Testis (tissue), 3 donors: ENCODE results near the gene CDH13. TPM values are rescaled to one million over a fixed set of nuclear protein-coding genes. Genes with fewer than 3 reads are reported as not detected.

Experiments
- DNase-seq: peaks from one replicate; pipeline ENCODE4 v3.0.0-alpha.2; 2019
- H3K27ac ChIP-seq, 2 donors: fragments of 200-600 bp; sonication (generic); one replicate each; pipeline ENCODE4 v1.5.1; 2019
- H3K27me3 ChIP-seq: fragments of 200-600 bp; sonication (generic); one replicate; pipeline ENCODE4 v1.5.1; 2019
- H3K36me3 ChIP-seq: fragments of 200-600 bp; sonication (generic); one replicate; pipeline ENCODE4 v1.5.1; 2017; ENCODE audit warnings: low read depth; ENCODE audit errors: missing control alignments
- H3K4me1 ChIP-seq: fragments of 200-600 bp; sonication (generic); one replicate; pipeline ENCODE4 v1.5.1; 2019
- H3K4me3 ChIP-seq, 2 donors: fragments of 200-600 bp; sonication (generic); one replicate each; pipeline ENCODE4 v1.5.1; 2017 to 2019
- H3K9me3 ChIP-seq: fragments of 200-600 bp; sonication (generic); one replicate; pipeline ENCODE4 v1.5.1; 2017
- CTCF ChIP-seq, 3 experiments: fragments of 450-650 bp in 2 of 3; fragments of 200-600 bp in 1 of 3; sonication (generic) in 1 of 3; IDR thresholded peaks; one replicate each; pipeline ENCODE4 v1.5.1; 2016 to 2019; ENCODE audit warnings: antibody characterized with exemption in 3 of 3, mild to moderate bottlenecking in 2 of 3, moderate library complexity in 1 of 3
- POLR2A ChIP-seq: fragments of 450-650 bp; IDR thresholded peaks from one replicate; pipeline ENCODE4 v1.6.1; 2017; ENCODE audit warnings: antibody characterized with exemption, mild to moderate bottlenecking, moderate library complexity
- WGBS, 2 donors: methylation state at CpG; one replicate each; pipeline ENCODE4 v1.1.5; 2018; 5-methylcytosine and 5-hydroxymethylcytosine counted together
- intact Hi-C: fragments of 100-400 bp; cut with DNase I; formaldehyde crosslinking; loops from one replicate; pipeline ENCODE4 v1.15.1; 2023; ENCODE audit warnings: low total_unique reads
- polyA plus RNA-seq: library from polyadenylated mRNA; stranded (reverse); fragments of 350-450 nt; fragmentation: Illumina TruSeq; extraction: RNeasy Lipid Tissue Mini Kit (QIAGEN cat#74804); gene quantifications from one replicate; pipeline ENCODE4 v1.2.3, GENCODE V29; 2014; ENCODE audit warnings: low read depth, low replicate concordance; ENCODE audit not compliant: insufficient read depth
- total RNA-seq, 2 donors: library from RNA; depleted of rRNA; stranded (reverse); fragments of >200 nt; gene quantifications; one replicate each; pipeline ENCODE4 v1.2.3, GENCODE V29; 2016

CDH13 gene
- total and polyA plus RNA-seq, 3 donors from 2014 or later = 1.2 to 11.1 (median 2.0) TPM

GRCh38 chr16:82668094-82668493 is 41.3 kb downstream of the CDH13 start:
- DNase-seq = no peak
- intact Hi-C loops = no loop called here
- 88 to 93% methylated on average over 3 of the region's 3 CpGs for WGBS, 2 donors
- Histone ChIP-seq H3K4me1 (no peaks in the 10 kb centered on the region), H3K36me3 (no peaks in the 10 kb centered on the region), H3K27ac (no peak overlapping the region), H3K9me3 (no peaks in the 10 kb centered on the region), H3K27me3 (no peaks in the 10 kb centered on the region), H3K4me3 (no peak overlapping the region)
- no peak for TF ChIP-seq CTCF (IDR thresholded peaks at IDR 0.05)
- TF ChIP-seq POLR2A = no peak

- H3K4me3 ChIP-seq = no peak overlapping the region
- H3K36me3 ChIP-seq = no peaks in the 10 kb centered on the region
- intact Hi-C loops = no loop called here
- DNase-seq = no peak
- no peak for TF ChIP-seq CTCF (IDR thresholded peaks at IDR 0.05)
- TF ChIP-seq POLR2A = no peak
- WGBS, 2 donors = 73 to 90% methylated on average over 3 of the region's 3 CpGs
- no peaks in the 10 kb centered on the region for H3K9me3 ChIP-seq
- no peaks in the 10 kb centered on the region for H3K4me1 ChIP-seq
- H3K27me3 ChIP-seq = no peaks in the 10 kb centered on the region
- no peak overlapping the region for H3K27ac ChIP-seq
Measured at GRCh38 chr16:82671741-82672140, 45.0 kb downstream of the CDH13 start.

- no peak for DNase-seq
Measured at GRCh38 chr16:82672676-82673075, 45.9 kb downstream of the CDH13 start.

GRCh38 chr16:82675300-82675699 is 48.5 kb downstream of the CDH13 start:
- Histone ChIP-seq H3K27ac (no peak overlapping the region), H3K27me3 (no peaks in the 10 kb centered on the region), H3K4me1 (no peaks in the 10 kb centered on the region), H3K36me3 (no peaks in the 10 kb centered on the region), H3K9me3 (no peaks in the 10 kb centered on the region), H3K4me3 (no peak overlapping the region)
- intact Hi-C loops = no loop called here
- no peak for DNase-seq
- no peak for TF ChIP-seq POLR2A
- 75 to 78% methylated on average over 3 of the region's 3 CpGs for WGBS, 2 donors

More at GRCh38 chr16:82672676-82673075, 45.9 kb downstream of the CDH13 start:
- no peaks in the 10 kb centered on the region for H3K27me3 ChIP-seq
- no peaks in the 10 kb centered on the region for H3K36me3 ChIP-seq
- H3K9me3 ChIP-seq = no peaks in the 10 kb centered on the region
- TF ChIP-seq POLR2A (no peak), CTCF (IDR thresholded peaks at IDR 0.05) (no peak)
- intact Hi-C loops = no loop called here
- 88 to 93% methylated on average over 3 of the region's 3 CpGs for WGBS, 2 donors
- H3K4me3 ChIP-seq = no peak overlapping the region
- no peak overlapping the region for H3K27ac ChIP-seq
- no peaks in the 10 kb centered on the region for H3K4me1 ChIP-seq

- H3K9me3 ChIP-seq = no peaks in the 10 kb centered on the region
- H3K4me1 ChIP-seq = no peaks in the 10 kb centered on the region
- TF ChIP-seq POLR2A (no peak), CTCF (IDR thresholded peaks at IDR 0.05) (no peak)
- DNase-seq = no peak
- H3K27me3 ChIP-seq = no peaks in the 10 kb centered on the region
- H3K36me3 ChIP-seq = no peaks in the 10 kb centered on the region
- intact Hi-C loops = no loop called here
- no peak overlapping the region for H3K27ac ChIP-seq
- 82 to 88% methylated on average over 11 of the region's 11 CpGs for WGBS, 2 donors
- H3K4me3 ChIP-seq = no peak overlapping the region
Measured at GRCh38 chr16:82681592-82681991, 54.8 kb downstream of the CDH13 start.
